ENCODE results near the gene FAM184B.

GRCh38 chr4:17616283-17616682, 165.1 kb downstream of the FAM184B start:
- TF ChIP-seq POLR2AphosphoS5 (IDR thresholded peaks at IDR 0.05; ENCODE audit: borderline replicate concordance, low read depth, low read length) (no peak), EZH2 (IDR thresholded peaks at IDR 0.05) (no peak)

All from SK-N-MC (cell line).